OCI-LY1 (cell line): ENCODE measurements around the gene ERICH3.

Source experiments
- EZH2 ChIP-seq: fragments of 200-600 bp; sonication (generic), shearing (Covaris generic); IDR thresholded peaks from 2 replicates; pipeline ENCODE4 v1.8.0; 2017; ENCODE audit warnings: borderline replicate concordance, mixed run types, mild to moderate bottlenecking, antibody characterized with exemption, low read length, moderate library complexity, mixed read lengths
- TF ChIP-seq, protein P1 (sequence below): fragments of 200-600 bp; sonication (generic), shearing (Covaris generic); IDR thresholded peaks from 2 replicates; pipeline ENCODE4 v1.5.1; 2017; ENCODE audit warnings: mild to moderate bottlenecking, antibody characterized with exemption, low read length, moderate library complexity, mixed read lengths

DNA sequence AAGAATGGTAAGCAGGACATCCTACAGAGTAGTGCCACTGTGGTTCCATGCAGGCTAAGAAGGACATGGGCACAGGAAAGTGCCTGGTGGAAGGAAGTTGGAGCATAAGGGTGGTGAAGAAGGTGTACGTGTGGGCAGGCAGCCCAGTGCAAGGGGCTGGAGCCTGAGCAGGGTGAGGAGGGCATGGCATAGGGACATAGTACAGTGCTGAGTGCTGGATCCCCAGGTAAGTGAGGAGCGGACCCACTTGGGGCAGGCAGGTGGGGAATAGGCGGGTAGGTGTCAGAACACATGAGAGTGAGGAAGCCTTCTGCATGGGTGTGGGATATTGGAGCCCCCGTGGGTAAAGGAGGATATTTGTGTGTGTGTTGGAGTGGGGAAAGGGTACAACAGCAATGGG lies 145.5 kb downstream of the ERICH3 start:
- TF ChIP-seq, protein P1, sequence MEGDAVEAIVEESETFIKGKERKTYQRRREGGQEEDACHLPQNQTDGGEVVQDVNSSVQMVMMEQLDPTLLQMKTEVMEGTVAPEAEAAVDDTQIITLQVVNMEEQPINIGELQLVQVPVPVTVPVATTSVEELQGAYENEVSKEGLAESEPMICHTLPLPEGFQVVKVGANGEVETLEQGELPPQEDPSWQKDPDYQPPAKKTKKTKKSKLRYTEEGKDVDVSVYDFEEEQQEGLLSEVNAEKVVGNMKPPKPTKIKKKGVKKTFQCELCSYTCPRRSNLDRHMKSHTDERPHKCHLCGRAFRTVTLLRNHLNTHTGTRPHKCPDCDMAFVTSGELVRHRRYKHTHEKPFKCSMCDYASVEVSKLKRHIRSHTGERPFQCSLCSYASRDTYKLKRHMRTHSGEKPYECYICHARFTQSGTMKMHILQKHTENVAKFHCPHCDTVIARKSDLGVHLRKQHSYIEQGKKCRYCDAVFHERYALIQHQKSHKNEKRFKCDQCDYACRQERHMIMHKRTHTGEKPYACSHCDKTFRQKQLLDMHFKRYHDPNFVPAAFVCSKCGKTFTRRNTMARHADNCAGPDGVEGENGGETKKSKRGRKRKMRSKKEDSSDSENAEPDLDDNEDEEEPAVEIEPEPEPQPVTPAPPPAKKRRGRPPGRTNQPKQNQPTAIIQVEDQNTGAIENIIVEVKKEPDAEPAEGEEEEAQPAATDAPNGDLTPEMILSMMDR: no peak
- no peak for TF ChIP-seq EZH2
